Liver (tissue), 9 donors: Measurements from ENCODE around the gene DOK5. TPM values are rescaled to one million over a fixed set of nuclear protein-coding genes. Genes with fewer than 3 reads are reported as not detected.

Source experiments
- DNase-seq: peaks from one replicate; pipeline ENCODE4 v3.0.0-alpha.2; 2017; ENCODE audit warnings: low spot score
- H3K27ac ChIP-seq, 2 donors: one replicate each; pipeline ENCODE4 v1.7.0; 2013; ENCODE audit warnings: inconsistent platforms in 2 of 2, low read length in 2 of 2, control low read depth in 1 of 2, low read depth in 1 of 2, mild to moderate bottlenecking in 1 of 2
- H3K27me3 ChIP-seq, 4 donors: one replicate each; pipeline versions ENCODE4 v1.6.1 to v1.7.0; 2013; ENCODE audit warnings: low read length in 3 of 4, inconsistent platforms in 1 of 4, mild to moderate bottlenecking in 1 of 4, moderate library complexity in 1 of 4; ENCODE audit not compliant: control insufficient read depth in 4 of 4, insufficient read depth in 4 of 4
- H3K36me3 ChIP-seq, 4 donors: one replicate each; pipeline versions ENCODE4 v1.6.1 to v1.7.0; 2013; ENCODE audit warnings: low read length in 3 of 4, mild to moderate bottlenecking in 3 of 4, low read depth in 1 of 4, moderate library complexity in 1 of 4; ENCODE audit not compliant: control insufficient read depth in 4 of 4, insufficient read depth in 3 of 4
- H3K4me1 ChIP-seq, 4 donors: one replicate each; pipeline versions ENCODE4 v1.6.1 to v1.7.0; 2013; ENCODE audit warnings: low read length in 3 of 4, mild to moderate bottlenecking in 3 of 4, moderate library complexity in 1 of 4; ENCODE audit not compliant: control insufficient read depth in 4 of 4, insufficient read depth in 4 of 4
- H3K4me3 ChIP-seq, 3 donors: one replicate each; pipeline versions ENCODE4 v1.6.1 to v1.7.0; 2013; ENCODE audit warnings: low read length in 3 of 3, control low read depth in 1 of 3, low read depth in 1 of 3, mild to moderate bottlenecking in 1 of 3
- H3K9ac ChIP-seq, 2 donors: one replicate each; pipeline ENCODE4 v1.7.0; 2013; ENCODE audit warnings: low read length in 2 of 2, mild to moderate bottlenecking in 2 of 2, moderate library complexity in 2 of 2, control low read depth in 1 of 2, low read depth in 1 of 2
- H3K9me3 ChIP-seq, 4 donors: one replicate each; pipeline versions ENCODE4 v1.6.1 to v1.7.0; 2013; ENCODE audit warnings: low read length in 3 of 4; ENCODE audit not compliant: control insufficient read depth in 4 of 4
- ATF3 ChIP-seq: IDR thresholded peaks from 2 replicates; pipeline ENCODE4 v1.6.1; 2016; ENCODE audit warnings: antibody characterized with exemption
- CTCF ChIP-seq: fragments of 150-350 bp; IDR thresholded peaks from 2 replicates; pipeline ENCODE4 v1.5.1; 2017; ENCODE audit warnings: improper control_type of control experiment, low read depth, low read length; ENCODE audit not compliant: missing input control
- EGR1 ChIP-seq, 2 donors: IDR thresholded peaks; 2 replicates each; pipeline ENCODE4 v1.6.1; 2016 to 2018; ENCODE audit warnings: antibody characterized with exemption in 2 of 2, low read depth in 2 of 2
- FOXA1 ChIP-seq: IDR thresholded peaks from 2 replicates; pipeline ENCODE4 v1.6.1; 2016; ENCODE audit warnings: antibody characterized with exemption
- FOXA2 ChIP-seq: IDR thresholded peaks from 2 replicates; pipeline ENCODE4 v1.6.1; 2016; ENCODE audit warnings: antibody characterized with exemption
- GABPA ChIP-seq, 2 donors: IDR thresholded peaks in 1 of 2; conservative IDR thresholded peaks in 1 of 2; 2 replicates each; pipeline ENCODE4 v1.6.1; 2016; ENCODE audit warnings: antibody characterized with exemption in 2 of 2, mild to moderate bottlenecking in 1 of 2, moderate library complexity in 1 of 2
- HNF4A ChIP-seq, 2 donors: conservative IDR thresholded peaks; 2 replicates each; pipeline ENCODE4 v1.6.1; 2016; ENCODE audit warnings: antibody characterized with exemption in 2 of 2, mild to moderate bottlenecking in 2 of 2
- HNF4G ChIP-seq: IDR thresholded peaks from 2 replicates; pipeline ENCODE4 v1.6.1; 2016; ENCODE audit warnings: antibody characterized with exemption
- JUND ChIP-seq, 2 donors: IDR thresholded peaks; 2 replicates each; pipeline ENCODE4 v1.6.1; 2016; ENCODE audit warnings: antibody characterized with exemption in 2 of 2
- RAD21 ChIP-seq, 2 donors: IDR thresholded peaks; 2 replicates each; pipeline ENCODE4 v1.6.1; 2016; ENCODE audit warnings: antibody characterized with exemption in 2 of 2, mild to moderate bottlenecking in 2 of 2
- RXRA ChIP-seq, 2 donors: IDR thresholded peaks; 2 replicates each; pipeline ENCODE4 v1.6.1; 2017 to 2018; ENCODE audit warnings: antibody characterized with exemption in 2 of 2, mild to moderate bottlenecking in 1 of 2
- SP1 ChIP-seq: IDR thresholded peaks from 2 replicates; pipeline ENCODE4 v1.6.1; 2018; ENCODE audit warnings: antibody characterized with exemption, mild to moderate bottlenecking
- TAF1 ChIP-seq: conservative IDR thresholded peaks from 2 replicates; pipeline ENCODE4 v1.6.1; 2016; ENCODE audit warnings: antibody characterized with exemption, mild to moderate bottlenecking
- YY1 ChIP-seq: IDR thresholded peaks from 2 replicates; pipeline ENCODE4 v1.6.1; 2016; ENCODE audit warnings: antibody characterized with exemption, mild to moderate bottlenecking
- WGBS: extraction: QIAGEN DNeasy Blood & Tissue Kit; methylation state at CpG from one replicate; pipeline ENCODE4 v1.1.7; 2013; 5-methylcytosine and 5-hydroxymethylcytosine counted together
- polyA plus RNA-seq, 2 donors: library from polyadenylated mRNA; stranded (reverse) in 1 of 2; unstranded in 1 of 2; fragments of 200-250 nt in 1 of 2; fragments of >200 nt in 1 of 2; fragmentation: Nextera tagmentation in 1 of 2; extraction: Ambion mirVana in 1 of 2; gene quantifications; one replicate each; pipeline versions ENCODE4 v1.2.1 to v1.2.3, GENCODE V29; 2013 to 2015
- total RNA-seq, 2 donors: library from RNA; depleted of rRNA; stranded (reverse); fragments of >200 nt; gene quantifications; one replicate each; pipeline ENCODE4 v1.2.3, GENCODE V29; 2014
- TF ChIP-seq, protein P1 (sequence below): IDR thresholded peaks from 2 replicates; pipeline ENCODE4 v1.6.1; 2016; ENCODE audit warnings: antibody characterized with exemption
- TF ChIP-seq, protein P2 (sequence below): IDR thresholded peaks from 2 replicates; pipeline ENCODE4 v1.6.1; 2016; ENCODE audit warnings: antibody characterized with exemption
- donor health status: healthy.
- donor health status: healthy.
- donor health status: healthy.
- donor health status: healthy.
- donor health status: healthy.

The DOK5 gene
- under 1 TPM; 0.05 to 0.08 TPM for total RNA-seq
- polyA plus RNA-seq, result under 1 TPM; 0.10 to 0.16 TPM

GRCh38 chr20:54475334-54476168 lies at the start of gene DOK5:
TSS of gene DOK5 (plus strand) at chr20:54475593. CDS start at chr20:54475947, 354 bp downstream.
- Histone ChIP-seq H3K36me3 (no peaks in the 10 kb centered on the region), H3K27me3 (peaks cover 3 to 29% (median 10%) of the 10 kb centered on the region in 4 donors), H3K9me3 (peaks cover 0 to 5% (median 0%) of the 10 kb centered on the region in 4 donors), H3K4me1 (peaks cover 0 to 9% (median 5%) of the 10 kb centered on the region in 4 donors), H3K4me3 (peak within 1 kb of the TSS in 2 of 3 donors; percentile 29 to 43), H3K9ac (no peak within 1 kb of the TSS), H3K27ac (no peak within 1 kb of the TSS)
- DNase-seq, result no peak
- no peak for TF ChIP-seq HNF4G
- no peak for TF ChIP-seq SP1
- no peak for TF ChIP-seq RAD21 (IDR thresholded peaks at IDR 0.05)
- no peak for TF ChIP-seq HNF4A (conservative IDR thresholded peaks at IDR 0.05)
- no peak for TF ChIP-seq JUND (IDR thresholded peaks at IDR 0.05)
- no peak for TF ChIP-seq CTCF
- TF ChIP-seq ATF3, result no peak
- no peak for TF ChIP-seq YY1
- no peak for TF ChIP-seq TAF1
- TF ChIP-seq EGR1 (IDR thresholded peaks at IDR 0.05; ENCODE audit: low read depth in 2 of 2), result no peak
- TF ChIP-seq RXRA (IDR thresholded peaks at IDR 0.05), result no peak
- TF ChIP-seq, protein P1, sequence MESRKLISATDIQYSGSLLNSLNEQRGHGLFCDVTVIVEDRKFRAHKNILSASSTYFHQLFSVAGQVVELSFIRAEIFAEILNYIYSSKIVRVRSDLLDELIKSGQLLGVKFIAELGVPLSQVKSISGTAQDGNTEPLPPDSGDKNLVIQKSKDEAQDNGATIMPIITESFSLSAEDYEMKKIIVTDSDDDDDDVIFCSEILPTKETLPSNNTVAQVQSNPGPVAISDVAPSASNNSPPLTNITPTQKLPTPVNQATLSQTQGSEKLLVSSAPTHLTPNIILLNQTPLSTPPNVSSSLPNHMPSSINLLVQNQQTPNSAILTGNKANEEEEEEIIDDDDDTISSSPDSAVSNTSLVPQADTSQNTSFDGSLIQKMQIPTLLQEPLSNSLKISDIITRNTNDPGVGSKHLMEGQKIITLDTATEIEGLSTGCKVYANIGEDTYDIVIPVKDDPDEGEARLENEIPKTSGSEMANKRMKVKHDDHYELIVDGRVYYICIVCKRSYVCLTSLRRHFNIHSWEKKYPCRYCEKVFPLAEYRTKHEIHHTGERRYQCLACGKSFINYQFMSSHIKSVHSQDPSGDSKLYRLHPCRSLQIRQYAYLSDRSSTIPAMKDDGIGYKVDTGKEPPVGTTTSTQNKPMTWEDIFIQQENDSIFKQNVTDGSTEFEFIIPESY, result no peak
- TF ChIP-seq, protein P2, sequence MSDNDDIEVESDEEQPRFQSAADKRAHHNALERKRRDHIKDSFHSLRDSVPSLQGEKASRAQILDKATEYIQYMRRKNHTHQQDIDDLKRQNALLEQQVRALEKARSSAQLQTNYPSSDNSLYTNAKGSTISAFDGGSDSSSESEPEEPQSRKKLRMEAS, result no peak
- TF ChIP-seq FOXA2, result no peak
- whole genome bisulfite sequencing, result 4% methylated on average over 71 of the region's 71 CpGs

GRCh38 chr20:54429364-54429763 lies 46.0 kb upstream of the DOK5 start:
- Histone ChIP-seq H3K27me3 (no peaks in the 10 kb centered on the region), H3K9me3 (peaks cover 0 to 5% (median 4%) of the 10 kb centered on the region in 4 donors), H3K27ac (no peak overlapping the region), H3K9ac (no peak overlapping the region), H3K36me3 (no peaks in the 10 kb centered on the region), H3K4me1 (peaks cover 0 to 2% (median 0%) of the 10 kb centered on the region in 4 donors), H3K4me3 (no peak overlapping the region)
- WGBS, result 85% methylated on average over 7 of the region's 7 CpGs
- DNase-seq, result no peak
- no peak for TF ChIP-seq GABPA (IDR thresholded peaks at IDR 0.05 in 1 of 2, conservative IDR thresholded peaks at IDR 0.05 in 1 of 2)
- TF ChIP-seq, protein P1, result no peak
- TF ChIP-seq CTCF, result no peak
- no peak for TF ChIP-seq RXRA (IDR thresholded peaks at IDR 0.05)
- no peak for TF ChIP-seq HNF4G
- no peak for TF ChIP-seq HNF4A (conservative IDR thresholded peaks at IDR 0.05)
- TF ChIP-seq FOXA1, result no peak
